ENCODE measurements around the gene PCNX3.

PCNX3 gene

DNA sequence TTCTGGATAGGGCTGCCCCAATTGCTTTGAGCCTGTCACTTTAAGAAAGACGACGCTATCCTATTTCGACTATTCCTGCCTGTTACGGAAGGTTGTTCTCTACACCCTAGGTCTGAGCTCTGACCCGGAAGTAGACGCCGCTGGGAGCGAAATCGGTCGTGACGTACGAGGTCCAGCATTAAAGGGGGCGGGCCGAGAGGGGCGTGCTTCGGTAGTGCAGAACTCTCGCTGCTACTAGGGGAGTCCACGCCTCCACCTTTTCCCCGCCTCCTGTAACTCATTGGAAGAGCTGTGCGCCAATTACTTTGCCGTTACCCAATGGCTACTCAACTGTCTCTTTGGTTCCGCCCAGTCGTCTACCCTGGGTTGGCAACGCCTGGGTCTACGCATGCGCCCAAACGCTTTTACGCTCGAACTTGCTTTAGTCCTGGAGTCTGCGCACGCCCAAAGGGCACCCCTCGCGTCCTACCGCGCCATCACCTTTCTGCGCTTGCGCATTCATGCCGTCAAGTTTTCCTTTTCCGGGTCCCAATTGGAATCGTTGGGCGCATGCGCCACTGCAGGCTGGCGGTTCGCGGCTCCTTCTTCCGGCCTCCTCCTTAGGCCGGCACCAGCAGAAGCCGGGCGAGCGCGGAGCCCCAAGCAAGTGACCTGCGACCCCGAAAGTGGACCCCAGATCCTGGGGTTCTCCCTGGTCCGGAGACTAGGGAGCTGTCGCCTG lies at the start of gene PCNX3:
Gene PCNX3, plus strand, starts transcription at position 548 of the 721 bp plus-strand sequence. CDS start 536 bp downstream, outside the sequence.
- DNase-seq (ENCODE audit: low read depth): peak; percentile 100
- TF ChIP-seq CTCF (IDR thresholded peaks at IDR 0.05; ENCODE audit: control insufficient read depth, extremely low read depth, insufficient read depth): no peak
- H3K4me3 ChIP-seq (ENCODE audit: low read depth, low read length): peak within 1 kb of the TSS; percentile 98

DNA sequence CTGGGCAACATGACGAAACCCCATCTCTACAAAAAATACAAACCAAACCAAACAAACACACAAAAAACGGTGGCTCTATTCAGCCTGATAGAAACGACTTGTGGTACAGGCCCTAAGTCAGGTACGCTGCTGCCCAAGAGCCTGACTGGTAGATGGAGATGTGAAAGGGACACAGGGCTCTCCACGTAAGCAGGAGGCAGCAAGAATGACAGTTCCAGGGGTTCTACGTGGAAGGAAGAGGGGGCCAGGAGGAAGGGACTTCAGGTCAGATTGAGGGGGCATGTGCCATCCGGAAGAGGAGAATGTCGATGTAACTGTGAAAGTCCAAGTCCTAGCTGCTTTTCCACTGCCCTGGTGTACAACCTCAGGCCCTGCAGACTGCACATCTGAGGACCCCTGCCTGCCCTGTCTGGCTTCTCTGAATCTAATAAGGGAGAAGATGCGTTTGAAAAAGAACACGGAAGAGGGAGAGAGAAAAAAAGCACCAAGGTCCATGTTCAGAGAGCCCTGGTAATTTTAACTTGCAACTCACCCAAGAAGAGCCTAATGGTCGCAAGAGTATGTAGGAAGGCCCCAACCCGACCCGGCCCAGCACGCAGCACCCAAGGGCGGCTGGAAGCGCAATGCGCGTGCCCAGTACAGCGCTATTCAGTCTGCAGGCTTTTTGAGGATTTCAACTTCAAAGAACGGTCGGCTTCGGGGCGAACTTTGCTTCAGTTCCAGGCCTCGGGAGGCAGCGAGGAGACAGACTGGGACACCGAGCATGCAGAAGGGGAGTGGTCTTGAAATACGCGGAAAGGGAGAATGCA lies 46.2 kb upstream of the PCNX3 start:
- DNase-seq (ENCODE audit: low read depth): no peak
- no peak for TF ChIP-seq CTCF (IDR thresholded peaks at IDR 0.05; ENCODE audit: control insufficient read depth, extremely low read depth, insufficient read depth)
- H3K4me3 ChIP-seq (ENCODE audit: low read depth, low read length): peak overlapping the region; percentile 97

DNA sequence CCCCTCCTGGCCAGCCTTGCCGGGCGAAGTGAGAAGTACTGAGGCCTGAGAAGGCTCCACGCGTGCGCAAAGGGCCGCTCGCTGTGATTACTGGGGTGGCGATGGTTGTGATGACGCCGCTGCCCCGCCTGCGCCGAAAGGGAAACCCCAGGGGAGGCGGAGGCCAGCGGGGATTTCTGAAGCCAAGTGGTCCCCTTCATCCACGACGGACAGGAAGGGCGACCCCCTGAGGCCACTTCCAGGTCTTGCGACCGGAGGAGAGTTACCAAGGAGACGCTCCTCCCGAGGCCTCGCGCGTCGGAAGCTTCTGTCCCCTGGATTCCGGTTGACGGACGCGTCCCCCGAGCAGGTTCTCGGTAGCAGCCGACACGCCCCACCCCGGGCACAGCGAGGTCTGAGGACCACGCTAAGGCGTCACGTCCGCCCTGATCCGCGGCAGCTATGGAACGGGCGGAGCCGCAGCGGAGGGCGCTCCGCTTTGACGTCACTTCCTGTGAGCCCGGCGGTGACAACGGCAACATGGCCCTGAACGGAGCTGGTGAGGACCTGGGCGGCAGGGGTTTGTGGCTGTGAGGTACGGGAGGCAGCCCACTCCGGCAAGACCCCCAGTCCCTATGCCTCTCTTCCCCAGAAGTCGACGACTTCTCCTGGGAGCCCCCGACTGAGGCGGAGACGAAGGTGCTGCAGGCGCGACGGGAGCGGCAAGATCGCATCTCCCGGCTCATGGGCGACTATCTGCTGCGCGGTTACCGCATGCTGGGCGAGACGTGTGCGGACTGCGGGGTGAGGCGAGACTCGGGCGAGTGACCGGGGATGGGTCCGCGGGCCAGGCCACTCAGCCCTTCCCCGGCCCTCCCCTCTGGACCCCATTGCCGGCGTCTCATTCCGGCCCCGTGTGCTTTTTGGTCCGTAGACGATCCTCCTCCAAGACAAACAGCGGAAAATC lies 45.3 kb upstream of the PCNX3 start, which contains the start of gene ZNRD2:
Gene ZNRD2, plus strand, starts transcription at position 505 of the 946 bp plus-strand sequence. Its CDS starts 15 bp downstream, at position 520.
- H3K4me3 ChIP-seq (ENCODE audit: low read depth, low read length): peak within 1 kb of the TSS; percentile 97
- peak; percentile 45 for TF ChIP-seq CTCF (IDR thresholded peaks at IDR 0.05; ENCODE audit: control insufficient read depth, extremely low read depth, insufficient read depth)
- DNase-seq (ENCODE audit: low read depth): peak; percentile 92

GRCh38 chr11:65571420-65571819 lies 44.2 kb upstream of the PCNX3 start:
- DNase-seq (ENCODE audit: low read depth): no peak
- TF ChIP-seq CTCF (IDR thresholded peaks at IDR 0.05; ENCODE audit: control insufficient read depth, extremely low read depth, insufficient read depth): no peak
- peak overlapping the region; percentile 97 for H3K4me3 ChIP-seq (ENCODE audit: low read depth, low read length)

DNA sequence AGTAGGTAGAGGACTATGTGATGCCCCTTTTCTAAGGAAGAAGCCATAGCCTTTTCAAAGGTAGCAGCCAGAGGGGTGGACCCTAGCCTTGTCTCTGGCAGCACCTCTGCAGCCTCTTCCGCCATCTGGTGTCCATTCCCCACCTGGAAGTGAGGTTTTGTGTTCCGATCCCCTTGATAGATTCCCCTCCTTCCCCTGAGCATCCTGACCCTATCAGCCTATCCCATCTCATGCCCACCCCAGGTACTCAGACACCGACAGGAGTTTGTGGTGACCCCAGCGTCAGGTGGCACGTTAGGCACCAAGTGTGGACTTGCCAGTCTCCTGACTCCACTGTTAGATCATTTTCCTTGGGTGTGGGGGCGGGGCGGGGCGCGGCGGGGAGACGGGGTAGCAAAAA lies 43.6 kb upstream of the PCNX3 start:
- peak overlapping the region; percentile 97 for H3K4me3 ChIP-seq (ENCODE audit: low read depth, low read length)
- DNase-seq (ENCODE audit: low read depth): peak; percentile 19
- peak; percentile 51 for TF ChIP-seq CTCF (IDR thresholded peaks at IDR 0.05; ENCODE audit: control insufficient read depth, extremely low read depth, insufficient read depth)

GRCh38 chr11:65572356-65573051 lies 43.1 kb upstream of the PCNX3 start, which contains the start of gene FAM89B:
TSS of gene FAM89B (plus strand) at chr11:65572538. CDS start at chr11:65572670, 132 bp downstream.
- TF ChIP-seq CTCF (IDR thresholded peaks at IDR 0.05; ENCODE audit: control insufficient read depth, extremely low read depth, insufficient read depth): no peak
- H3K4me3 ChIP-seq (ENCODE audit: low read depth, low read length): peak within 1 kb of the TSS; percentile 97
- peak; percentile 52 for DNase-seq (ENCODE audit: low read depth)

Measured in LNCaP clone FGC (cell line).